ENCODE results near the gene ENTPD2.
A peak's percentile ranks its signal among the peaks of the same experiment; 100 is the strongest.

Gene ENTPD2

GRCh38 chr9:137030006-137030405 is 23.9 kb downstream of the ENTPD2 start:
- no peak for DNase-seq (ENCODE audit: low spot score)

DNA sequence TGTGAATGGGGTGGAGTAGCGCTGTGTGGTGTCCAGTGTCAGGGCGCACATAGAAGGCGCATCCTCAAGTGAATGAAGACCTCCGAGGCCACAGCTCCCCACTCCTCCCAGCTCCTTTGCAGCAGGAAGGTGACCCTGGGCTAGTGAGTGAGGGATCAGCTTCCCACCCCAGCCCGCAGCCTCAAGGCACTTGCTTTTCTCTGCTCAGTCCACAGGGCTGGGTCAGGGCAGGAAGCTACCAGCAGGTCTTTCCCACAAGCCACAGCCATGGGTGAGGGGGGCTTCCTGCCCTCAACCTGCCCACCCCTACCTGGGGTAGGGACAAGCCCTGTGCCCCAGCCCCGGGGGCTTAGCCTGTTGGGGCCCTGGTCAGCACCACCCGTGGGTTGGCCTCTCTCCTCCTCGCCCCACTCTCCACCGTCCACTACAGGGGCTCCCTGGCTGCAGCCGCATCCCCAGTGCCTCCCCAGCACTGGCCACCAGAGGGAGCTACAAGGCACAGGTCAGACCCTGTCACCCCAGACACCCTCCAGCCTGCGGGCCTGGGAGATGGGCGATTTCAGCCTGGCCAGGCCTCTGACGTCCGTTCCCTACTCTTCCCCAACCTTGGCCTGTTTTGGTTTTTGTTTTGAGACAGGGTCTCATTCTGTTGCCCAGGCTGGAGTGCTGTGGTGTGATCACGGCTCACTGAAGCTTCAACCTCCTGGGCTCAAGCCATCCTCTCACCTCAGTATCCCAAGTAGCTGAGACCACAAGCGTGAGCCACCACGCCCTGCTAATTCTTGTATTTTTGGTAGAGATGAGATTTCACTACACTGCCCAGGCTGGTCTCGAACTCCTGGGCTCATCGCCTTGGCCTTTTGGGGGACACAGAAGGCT is 24.6 kb downstream of the ENTPD2 start:
- peak; percentile 71 for DNase-seq (ENCODE audit: low spot score)

DNA sequence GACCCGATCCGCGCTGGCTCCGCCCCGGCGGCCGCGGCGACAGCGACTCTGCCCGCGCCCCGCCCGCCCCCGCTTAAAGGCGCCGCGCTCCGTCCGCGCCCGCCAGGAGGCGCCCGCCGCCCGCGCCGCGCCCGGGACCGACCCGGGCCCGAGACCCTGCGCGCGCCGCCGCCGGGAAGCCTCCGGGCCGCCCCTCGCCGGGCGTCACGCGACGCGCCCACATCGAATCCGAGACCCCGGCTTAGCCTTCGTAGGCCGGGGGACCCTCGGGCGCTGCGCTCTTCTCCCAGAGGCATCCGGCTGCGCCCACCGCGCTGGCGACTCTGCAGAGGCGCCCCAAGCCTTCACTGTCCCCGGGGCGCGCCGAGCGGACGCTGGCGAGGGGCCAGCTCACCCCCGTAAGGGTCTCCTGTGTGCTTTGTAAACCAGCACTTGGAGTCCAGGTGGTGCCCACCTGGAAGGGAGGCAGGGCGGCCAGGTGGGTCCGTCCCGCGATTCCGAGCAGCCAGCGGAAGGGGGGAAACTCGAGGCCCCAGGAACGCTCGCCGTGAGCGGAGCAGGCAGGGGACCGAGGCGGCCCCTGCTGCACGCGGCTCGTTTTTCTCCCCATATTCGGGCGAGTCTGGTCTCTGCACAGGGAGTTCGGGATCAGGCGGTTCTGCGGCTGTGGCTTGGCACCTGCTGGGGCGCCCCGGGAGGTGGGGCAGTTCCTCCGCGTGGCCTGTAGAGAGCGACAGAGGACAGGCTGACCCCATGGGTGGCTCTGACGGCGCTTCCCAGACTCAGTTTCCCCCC is 25.4 kb downstream of the ENTPD2 start:
- peak; percentile 72 for DNase-seq (ENCODE audit: low spot score)

DNA sequence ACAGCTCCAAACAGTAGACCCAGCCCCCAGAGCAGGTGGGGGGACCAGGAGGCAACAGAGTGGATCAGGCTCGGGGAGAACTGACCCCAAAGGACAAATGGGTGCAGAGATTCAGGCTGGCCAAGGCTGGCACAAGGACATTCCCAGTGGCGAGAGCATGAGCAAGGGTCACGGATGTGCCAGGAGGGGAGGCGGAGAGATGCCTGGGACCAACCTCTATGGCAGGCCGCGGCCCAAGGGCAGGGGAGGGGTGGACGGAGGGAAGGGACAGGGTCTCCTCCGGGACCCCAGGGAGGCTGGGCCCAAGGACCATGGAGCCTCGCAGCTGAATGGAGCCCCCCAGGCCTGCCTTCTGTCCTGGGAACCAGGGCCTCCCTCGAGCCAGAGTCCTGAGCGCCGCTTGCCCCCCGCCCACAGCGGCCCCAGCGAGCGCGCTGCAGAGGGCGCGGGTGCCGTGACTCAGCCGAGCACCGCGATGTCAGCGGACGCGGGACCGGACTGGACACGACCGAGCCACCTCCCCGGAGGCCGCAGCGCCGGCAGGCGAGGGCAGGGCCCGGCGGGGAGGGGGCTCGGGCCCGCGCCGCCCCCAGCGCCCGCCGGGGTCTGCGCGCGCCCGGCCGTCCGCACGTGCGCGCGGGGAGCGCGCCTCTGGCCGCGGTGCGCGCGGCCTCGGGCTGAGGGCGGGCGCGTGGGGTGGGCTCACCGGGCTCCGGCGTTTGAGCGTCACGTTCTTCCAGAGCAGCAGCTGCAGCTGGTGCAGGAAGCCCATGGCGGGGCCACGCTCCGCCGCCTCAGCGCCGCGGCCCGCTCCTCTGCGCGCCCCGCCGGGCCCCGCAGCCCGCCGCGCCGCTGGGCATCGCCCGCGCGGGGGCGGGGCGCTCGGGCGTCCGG is 26.2 kb downstream of the ENTPD2 start, which contains the start of gene ABCA2:
TSS of gene ABCA2 (minus strand) at position 869 of the 894 bp plus-strand sequence. CDS start at position 772, 97 bp downstream.
- no peak for DNase-seq (ENCODE audit: low spot score)

DNA sequence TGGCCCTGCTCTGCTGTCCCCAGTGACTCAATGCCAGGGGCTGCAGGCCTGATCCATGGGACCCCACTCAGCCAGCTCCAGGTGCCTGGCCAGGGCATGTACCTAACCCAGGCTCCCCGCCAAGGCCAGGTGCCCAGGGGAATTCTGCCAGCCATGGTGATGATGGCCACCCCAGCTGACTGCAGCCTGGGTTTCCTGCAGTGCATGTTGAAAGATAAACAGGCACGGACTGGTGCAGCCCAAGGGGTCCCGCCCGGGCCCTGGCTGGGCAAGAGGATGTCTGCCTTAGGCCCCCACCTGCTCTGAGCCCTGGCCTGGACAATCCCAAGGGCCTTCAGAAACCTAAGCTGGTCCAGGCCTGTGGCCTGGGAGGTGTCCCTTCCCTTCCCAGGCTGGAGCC is 27.0 kb downstream of the ENTPD2 start:
- DNase-seq (ENCODE audit: low spot score): no peak

GRCh38 chr9:137026384-137026783 is 27.5 kb downstream of the ENTPD2 start:
- no peak for DNase-seq (ENCODE audit: low spot score)

GRCh38 chr9:137025517-137025966 is 28.3 kb downstream of the ENTPD2 start:
- DNase-seq (ENCODE audit: low spot score): no peak

- DNase-seq (ENCODE audit: low spot score): no peak
These were observed 30.3 kb downstream of the ENTPD2 start for GRCh38 chr9:137023583-137023991.

DNA sequence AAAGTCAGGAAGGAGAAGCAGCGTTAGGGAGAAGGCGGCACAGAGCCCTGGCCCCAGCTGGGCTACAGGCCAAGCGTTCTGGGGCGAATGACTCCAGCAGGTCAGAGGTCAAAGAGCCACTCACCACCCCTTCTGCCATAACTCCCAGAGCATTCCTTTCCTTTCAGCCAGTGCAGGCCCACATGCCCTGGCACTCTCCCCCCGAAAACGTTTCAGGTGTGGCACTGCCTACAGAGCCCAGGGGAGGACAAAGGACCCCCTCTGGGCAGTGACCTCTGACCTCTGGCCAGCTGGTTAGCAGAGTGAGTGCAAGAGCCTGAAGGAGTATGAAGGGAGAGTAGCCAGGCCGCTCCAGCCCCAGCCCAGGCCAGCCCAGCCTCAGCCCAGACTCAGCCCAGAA is 30.7 kb downstream of the ENTPD2 start:
- no peak for DNase-seq (ENCODE audit: low spot score)

DNA sequence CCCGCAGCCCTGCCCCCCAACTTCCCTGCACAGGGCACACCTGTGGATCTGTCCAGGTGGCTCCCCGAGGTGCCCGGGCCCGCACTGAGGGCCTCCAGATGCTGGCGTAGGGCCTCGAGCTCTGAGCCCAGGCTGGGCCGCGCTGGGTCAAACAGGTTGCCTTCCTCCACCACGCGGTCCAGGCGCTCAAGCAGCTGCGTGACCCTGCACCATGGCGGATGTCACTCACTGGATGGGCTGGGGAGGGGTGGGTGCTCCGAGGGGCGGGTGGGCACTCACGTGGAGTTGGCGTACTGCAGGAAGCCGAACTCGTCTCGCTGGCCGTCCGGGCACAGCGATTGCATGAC is 31.2 kb downstream of the ENTPD2 start:
- no peak for DNase-seq (ENCODE audit: low spot score)

DNA sequence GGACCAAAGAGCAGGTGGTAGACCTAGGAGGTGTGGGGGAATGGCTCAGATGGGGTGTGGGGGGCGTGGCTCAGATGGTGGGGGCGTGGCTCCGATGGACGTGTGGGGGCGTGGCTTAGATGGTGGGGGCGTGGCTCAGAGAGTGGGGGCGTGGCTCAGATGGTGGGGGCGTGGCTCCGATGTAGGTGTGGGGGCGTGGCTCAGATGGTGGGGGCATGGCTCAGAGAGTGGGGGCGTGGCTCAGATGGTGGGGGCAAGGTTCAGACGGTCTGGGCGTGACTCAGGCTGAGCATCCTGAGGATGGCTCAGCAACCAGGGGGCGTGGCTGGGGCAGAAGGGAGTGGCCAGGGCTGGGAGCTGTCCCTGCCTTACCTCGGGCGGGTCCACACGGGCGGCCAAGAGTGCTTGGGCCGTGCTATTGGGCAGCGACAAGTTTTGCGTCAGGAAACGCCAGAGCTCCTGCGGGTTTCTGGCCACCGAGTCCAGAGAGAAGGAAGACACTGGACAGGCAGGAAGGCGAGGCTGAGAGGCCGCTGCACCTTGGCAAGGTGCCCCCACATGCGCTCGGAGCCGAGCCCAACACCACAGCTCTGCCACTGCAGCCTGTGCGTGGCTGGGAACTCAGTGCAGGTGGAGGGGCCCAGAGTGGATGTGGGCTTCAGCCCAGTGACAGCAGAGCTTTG is 31.7 kb downstream of the ENTPD2 start:
- peak; percentile 85 for DNase-seq (ENCODE audit: low spot score)

DNA sequence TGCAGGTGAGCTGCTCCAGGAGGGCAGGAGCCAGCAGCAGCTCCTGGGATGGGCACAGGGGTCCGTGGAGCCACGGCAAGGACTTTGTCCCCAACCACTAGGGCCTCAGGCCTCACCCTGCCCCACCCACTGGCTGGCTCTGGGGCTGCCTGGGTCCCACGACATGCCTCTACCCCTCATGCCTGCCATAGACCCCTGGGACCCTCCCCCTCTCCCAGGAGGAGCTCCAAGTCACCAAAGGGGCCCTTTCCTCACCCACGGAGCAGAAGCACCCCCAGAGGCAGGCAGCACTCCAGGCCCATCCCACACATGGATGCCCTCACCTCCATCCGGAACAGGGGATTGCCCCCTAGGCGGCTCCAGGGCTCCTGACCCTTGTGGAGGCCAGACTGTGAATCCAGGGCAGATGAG is 32.3 kb downstream of the ENTPD2 start:
- no peak for DNase-seq (ENCODE audit: low spot score)

DNA sequence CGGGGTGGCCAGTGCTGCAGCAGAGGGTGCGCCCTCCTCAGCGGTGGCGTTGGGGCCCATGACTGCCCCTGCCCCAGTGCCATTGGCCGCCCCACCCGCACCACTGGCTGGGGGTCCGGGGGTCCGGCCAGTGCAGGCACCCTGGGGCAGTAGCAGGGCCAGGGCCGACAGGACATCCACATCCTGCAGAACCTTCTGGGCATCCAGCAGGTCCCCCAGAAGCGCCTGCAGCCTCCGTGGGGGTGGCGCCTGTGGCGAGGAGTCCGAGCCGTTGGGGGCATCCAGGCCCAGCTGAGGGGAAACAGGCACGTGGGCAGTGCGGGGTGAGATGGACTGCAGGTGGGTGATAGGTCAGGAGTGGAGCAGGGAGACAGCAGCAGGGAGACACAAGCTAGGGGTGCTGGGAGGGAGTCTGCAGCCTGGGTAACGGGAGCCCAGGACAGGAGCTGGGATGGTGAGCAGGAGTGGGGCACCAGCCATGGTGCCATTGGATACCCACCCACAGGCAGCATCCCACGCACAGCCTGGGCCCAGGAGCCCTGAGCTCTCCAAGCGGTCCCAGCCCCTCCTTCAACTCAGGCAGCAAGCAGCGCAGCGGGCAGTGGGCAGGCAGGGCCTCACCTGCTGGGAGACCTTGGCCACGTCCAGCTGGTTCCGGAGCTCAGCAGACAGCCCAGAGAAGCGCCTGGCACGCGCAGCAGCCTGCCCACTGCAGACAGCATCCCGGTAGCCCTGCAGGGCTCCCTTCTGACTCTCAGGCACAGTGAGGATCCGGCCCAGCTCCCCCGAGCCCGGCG is 32.9 kb downstream of the ENTPD2 start:
- no peak for DNase-seq (ENCODE audit: low spot score)

DNA sequence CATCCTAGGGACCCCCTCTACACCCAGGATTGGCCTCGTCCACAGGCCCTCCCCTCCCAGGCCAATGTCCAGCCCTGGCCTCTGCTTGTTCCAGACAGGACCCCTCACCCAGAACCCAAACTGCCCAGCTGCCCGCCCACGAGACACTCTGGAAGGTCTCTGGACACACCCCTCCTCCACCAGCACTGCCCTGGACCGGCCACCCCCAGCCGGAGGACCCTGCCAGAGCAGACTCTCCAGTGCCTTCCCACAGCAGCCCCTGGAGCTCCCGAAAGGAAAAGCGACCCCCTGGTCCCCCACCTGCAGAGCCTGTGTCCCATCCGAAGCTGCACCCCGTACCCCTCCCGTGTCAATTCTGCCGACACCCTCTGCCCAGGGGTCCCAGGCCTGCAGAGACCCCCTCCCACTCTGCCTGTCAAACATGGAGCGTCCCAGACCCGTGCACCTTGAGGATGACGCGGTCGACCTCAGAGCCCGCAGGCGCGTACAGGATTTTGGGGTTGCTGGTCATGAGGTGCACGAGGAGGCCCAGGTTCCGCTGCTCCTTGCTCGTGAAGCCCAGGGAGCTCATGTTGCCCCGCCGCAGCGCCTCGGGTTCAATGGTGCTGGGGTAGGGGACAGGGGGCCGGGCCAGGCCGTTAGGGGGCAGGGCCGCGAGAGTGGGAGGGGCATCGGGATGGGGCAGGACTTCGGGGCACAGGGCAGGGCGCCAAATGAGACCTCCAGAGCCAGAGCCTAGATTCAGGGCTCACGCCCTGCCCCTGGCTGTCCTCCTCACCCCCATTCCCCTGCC is 33.8 kb downstream of the ENTPD2 start:
- no peak for DNase-seq (ENCODE audit: low spot score)

GRCh38 chr9:137018761-137019559 is 34.9 kb downstream of the ENTPD2 start:
- DNase-seq (ENCODE audit: low spot score): no peak

- DNase-seq (ENCODE audit: low spot score): no peak
These were observed 35.9 kb downstream of the ENTPD2 start for GRCh38 chr9:137017791-137018497.

DNA sequence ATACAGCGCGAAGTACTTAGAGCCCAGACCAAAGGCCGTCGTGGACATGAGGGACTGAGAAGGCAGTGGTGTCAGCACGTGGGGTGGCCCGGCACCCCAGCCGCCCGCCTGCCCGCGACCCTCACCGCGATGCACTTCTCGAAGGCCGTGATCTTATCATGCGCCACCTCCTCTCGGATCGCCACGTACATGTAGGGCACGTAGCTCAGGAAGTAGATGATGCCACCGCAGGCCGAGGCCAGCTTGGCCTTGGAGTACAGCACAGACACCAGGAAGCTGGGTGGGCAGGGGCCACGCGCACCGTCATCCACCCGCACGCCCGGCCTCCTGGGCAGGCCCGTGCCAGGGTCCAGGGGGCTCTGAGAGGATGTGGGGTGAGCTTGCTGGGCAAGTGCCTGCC is 36.8 kb downstream of the ENTPD2 start:
- no peak for DNase-seq (ENCODE audit: low spot score)

DNA sequence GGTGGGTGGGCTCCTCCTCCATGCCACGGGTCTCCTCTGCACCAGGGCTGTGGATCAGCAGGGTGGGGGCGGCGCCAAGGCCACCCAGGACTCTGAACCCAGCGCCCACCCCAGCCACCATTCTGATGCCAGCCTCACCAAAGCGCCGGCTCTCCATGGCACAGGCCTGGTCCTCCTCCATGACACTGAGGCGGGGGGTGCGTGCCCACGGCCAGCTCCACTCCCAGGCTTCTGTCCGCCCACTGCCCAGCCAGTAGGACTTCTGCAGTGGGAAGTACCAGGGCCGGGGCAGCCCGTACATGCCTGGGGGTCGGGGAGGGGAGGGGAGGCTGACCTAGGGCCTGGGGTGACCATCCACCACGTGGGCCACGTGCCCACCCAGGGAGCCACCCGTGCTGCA is 37.4 kb downstream of the ENTPD2 start:
- DNase-seq (ENCODE audit: low spot score): no peak
